H9 (cell line): ENCODE results near the gene ZNF664. TPM values are rescaled to one million over a fixed set of nuclear protein-coding genes. Genes with fewer than 3 reads are reported as not detected.

Experiments used
- DNase-seq: peaks from one replicate; pipeline ENCODE4 v3.0.0-alpha.2; 2017
- H2AFZ ChIP-seq: one replicate; pipeline ENCODE4 v1.6.1; 2013; ENCODE audit warnings: mild to moderate bottlenecking, low read length, control low read depth, moderate library complexity
- H2AK5ac ChIP-seq: 2 replicates; pipeline ENCODE4 v1.6.1; 2013; ENCODE audit warnings: low read length, control low read depth, mixed read lengths; ENCODE audit not compliant: insufficient read length
- H2BK120ac ChIP-seq: one replicate; pipeline ENCODE4 v1.6.1; 2013; ENCODE audit warnings: low read depth, mild to moderate bottlenecking, low read length, control low read depth, inconsistent platforms; ENCODE audit not compliant: poor library complexity, severe bottlenecking
- H2BK12ac ChIP-seq: 2 replicates; pipeline ENCODE4 v1.6.1; 2013; ENCODE audit warnings: low read length, control low read depth, mixed read lengths, low read depth; ENCODE audit not compliant: insufficient read length
- H2BK15ac ChIP-seq: 2 replicates; pipeline ENCODE4 v1.6.1; 2013; ENCODE audit warnings: low read depth, low read length, control low read depth
- H2BK20ac ChIP-seq: one replicate; pipeline ENCODE4 v1.6.1; 2013; ENCODE audit warnings: low read depth, mild to moderate bottlenecking, low read length, control low read depth, inconsistent platforms; ENCODE audit not compliant: poor library complexity, severe bottlenecking
- H2BK5ac ChIP-seq: 2 replicates; pipeline ENCODE4 v1.6.1; 2013; ENCODE audit warnings: low read length, control low read depth, mixed read lengths; ENCODE audit not compliant: insufficient read length
- H3K14ac ChIP-seq: 2 replicates; pipeline ENCODE4 v1.6.1; 2013; ENCODE audit warnings: low read length, control low read depth; ENCODE audit not compliant: insufficient read depth
- H3K18ac ChIP-seq: 2 replicates; pipeline ENCODE4 v1.6.1; 2013; ENCODE audit warnings: low read depth, mild to moderate bottlenecking, mixed read lengths, low read length, control low read depth; ENCODE audit not compliant: insufficient read length
- H3K23ac ChIP-seq: 2 replicates; pipeline ENCODE4 v1.6.1; 2013; ENCODE audit warnings: low read length, control low read depth, mixed read lengths, low read depth; ENCODE audit not compliant: insufficient read length
- H3K23me2 ChIP-seq: 2 replicates; pipeline ENCODE4 v1.6.1; 2013; ENCODE audit warnings: low read depth, mild to moderate bottlenecking, mixed read lengths, low read length, control low read depth; ENCODE audit not compliant: insufficient read length, poor library complexity, severe bottlenecking
- H3K27ac ChIP-seq: 2 replicates; pipeline ENCODE4 v1.5.1; 2013; ENCODE audit warnings: low read length, control low read depth, mixed read lengths, low read depth; ENCODE audit not compliant: insufficient read length
- H3K27me3 ChIP-seq: 2 replicates; pipeline ENCODE4 v1.6.1; 2013; ENCODE audit warnings: low read length, control low read depth, inconsistent platforms; ENCODE audit not compliant: insufficient read depth
- H3K4ac ChIP-seq: 2 replicates; pipeline ENCODE4 v1.6.1; 2013; ENCODE audit warnings: low read depth, mild to moderate bottlenecking, control low read depth, inconsistent platforms, low read length, moderate library complexity
- H3K4me1 ChIP-seq: 2 replicates; pipeline ENCODE4 v1.6.1; 2013; ENCODE audit warnings: low read length, control low read depth, inconsistent platforms; ENCODE audit not compliant: insufficient read depth
- H3K4me2 ChIP-seq: 2 replicates; pipeline ENCODE4 v1.6.1; 2013; ENCODE audit warnings: low read length, control low read depth, mixed read lengths; ENCODE audit not compliant: insufficient read length, insufficient read depth
- H3K56ac ChIP-seq: 2 replicates; pipeline ENCODE4 v1.6.1; 2013; ENCODE audit warnings: low read depth, mild to moderate bottlenecking, mixed read lengths, low read length, control low read depth; ENCODE audit not compliant: insufficient read length
- H3K79me1 ChIP-seq: 2 replicates; pipeline ENCODE4 v1.6.1; 2013; ENCODE audit warnings: low read depth, mild to moderate bottlenecking, moderate library complexity, low read length, control low read depth, inconsistent platforms; ENCODE audit not compliant: insufficient read depth, poor library complexity, severe bottlenecking
- H3K79me2 ChIP-seq: 2 replicates; pipeline ENCODE4 v1.6.1; 2013; ENCODE audit warnings: low read length, control low read depth, inconsistent platforms; ENCODE audit not compliant: insufficient read depth
- H3K9ac ChIP-seq: 2 replicates; pipeline ENCODE4 v1.6.1; 2013; ENCODE audit warnings: low read length, control low read depth, mixed read lengths; ENCODE audit not compliant: insufficient read length; ENCODE audit errors: extremely low read depth
- H3K9me3 ChIP-seq: one replicate; pipeline ENCODE4 v1.6.1; 2013; ENCODE audit warnings: low read depth, low read length, inconsistent platforms; ENCODE audit not compliant: control insufficient read depth
- H3T11ph ChIP-seq: one replicate; pipeline ENCODE4 v1.6.1; 2013; ENCODE audit warnings: mild to moderate bottlenecking, low read length, control low read depth, inconsistent platforms
- H4K20me1 ChIP-seq: one replicate; pipeline ENCODE4 v1.6.1; 2013; ENCODE audit not compliant: control insufficient read depth, insufficient read length, insufficient read depth
- H4K5ac ChIP-seq: 2 replicates; pipeline ENCODE4 v1.6.1; 2013; ENCODE audit warnings: low read depth, mild to moderate bottlenecking, mixed read lengths, low read length, control low read depth; ENCODE audit not compliant: insufficient read length
- H4K8ac ChIP-seq: replicated peaks from 2 replicates; pipeline ENCODE4 v1.6.1; 2013; ENCODE audit warnings: low read length, control low read depth, mixed read lengths, low read depth; ENCODE audit not compliant: insufficient read length
- H4K91ac ChIP-seq: 2 replicates; pipeline ENCODE4 v1.6.1; 2013; ENCODE audit warnings: low read depth, mild to moderate bottlenecking, moderate library complexity, mixed read lengths, low read length, control low read depth; ENCODE audit not compliant: insufficient read length
- H3K27ac Mint-ChIP-seq, 3 experiments: 2 replicates in 2 of 3; 3 replicates in 1 of 3; pipeline ENCODE4 v1.8.0; 2020 to 2021; ENCODE audit warnings: mixed read lengths in 3 of 3, mild to moderate bottlenecking in 1 of 3, moderate library complexity in 1 of 3
- H3K27me3 Mint-ChIP-seq: 2 replicates; pipeline ENCODE4 v1.8.0; 2021; ENCODE audit warnings: low read depth, mild to moderate bottlenecking, moderate library complexity, mixed read lengths
- H3K36me3 Mint-ChIP-seq, 3 experiments: 2 replicates in 2 of 3; 3 replicates in 1 of 3; pipeline ENCODE4 v1.8.0; 2020 to 2021; ENCODE audit warnings: low read depth in 3 of 3, mixed read lengths in 3 of 3; ENCODE audit not compliant: insufficient read depth in 1 of 3
- H3K4me1 Mint-ChIP-seq, 2 experiments: 2 replicates each; pipeline ENCODE4 v1.8.0; 2020; ENCODE audit warnings: mixed read lengths in 2 of 2
- H3K4me3 Mint-ChIP-seq, 2 experiments: 2 replicates in 1 of 2; 3 replicates in 1 of 2; pipeline ENCODE4 v1.8.0; 2020 to 2021; ENCODE audit warnings: mild to moderate bottlenecking in 2 of 2, mixed read lengths in 2 of 2, moderate library complexity in 1 of 2
- H3K9me3 Mint-ChIP-seq, 2 experiments: 2 replicates in 1 of 2; 3 replicates in 1 of 2; pipeline ENCODE4 v1.8.0; 2020; ENCODE audit warnings: mild to moderate bottlenecking in 2 of 2, mixed read lengths in 2 of 2, moderate library complexity in 1 of 2
- CTCF ChIP-seq: fragments of 200-600 bp; sonication (generic); conservative IDR thresholded peaks from 3 replicates; pipeline ENCODE4 v1.8.0; 2021; ENCODE audit warnings: antibody characterized with exemption, mild to moderate bottlenecking
- WGBS: extraction: QIAGEN DNeasy Blood & Tissue Kit; methylation state at CpG from one replicate; pipeline ENCODE4 v1.1.7; 2013; ENCODE audit warnings: missing lambda C conversion rate, low lambda C conversion rate, mixed read lengths; ENCODE audit not compliant: insufficient read length; ENCODE audit errors: extremely low coverage; 5-methylcytosine and 5-hydroxymethylcytosine counted together
- total RNA-seq: library from RNA; stranded (reverse); gene quantifications from 2 replicates; pipeline ENCODE4 v1.2.1, GENCODE V29; 2021

The ZNF664 gene
- total RNA-seq, 1 experiment from 2014 or later: 29.5 TPM

- no peak overlapping the region for H3K27ac Mint-ChIP-seq
- WGBS: no CpG with 5 or more reads among the region's 3 CpGs
- Histone ChIP-seq H3K4ac (no peak overlapping the region), H3K27ac (no peak overlapping the region), H3K14ac (no peak overlapping the region), H3K18ac (no peak overlapping the region), H3K23me2 (no peaks in the 10 kb centered on the region), H2BK12ac (no peak overlapping the region), H2BK20ac (no peak overlapping the region), H4K20me1 (no peaks in the 10 kb centered on the region), H3K9me3 (peaks cover 7% of the 10 kb centered on the region), H3K56ac (no peak overlapping the region), H4K8ac (no peak overlapping the region), H3K4me2 (no peak overlapping the region), H4K91ac (no peak overlapping the region), H3K79me1 (no peaks in the 10 kb centered on the region), H3K4me1 (no peaks in the 10 kb centered on the region; the same call in 1 of the 2 replicates), H3K27me3 (no peaks in the 10 kb centered on the region), H2AFZ (no peak overlapping the region), H3K9ac (no peak overlapping the region), H2AK5ac (no peak overlapping the region), H2BK15ac (no peak overlapping the region), H2BK5ac (no peak overlapping the region), H4K5ac (no peak overlapping the region), H3T11ph (no peak overlapping the region), H3K79me2 (no peaks in the 10 kb centered on the region), H2BK120ac (no peak overlapping the region), H3K23ac (no peak overlapping the region)
- peaks cover 25 to 27% of the 10 kb centered on the region in 2 experiments for H3K9me3 Mint-ChIP-seq
- DNase-seq: no peak
- peaks cover 6% of the 10 kb centered on the region; the same call in 1 of the 2 replicates for H3K27me3 Mint-ChIP-seq
- H3K4me1 Mint-ChIP-seq: peaks cover 21 to 25% of the 10 kb centered on the region in 2 experiments
- peaks cover 20 to 29% (median 24%) of the 10 kb centered on the region in 3 experiments for H3K36me3 Mint-ChIP-seq
- TF ChIP-seq CTCF: no peak
- H3K4me3 Mint-ChIP-seq: no peak overlapping the region
These were observed 74.1 kb downstream of the ZNF664 start for GRCh38 chr12:124047045-124047566.
